ENCODE data around the gene IL1R2. TPM values are rescaled to one million over a fixed set of nuclear protein-coding genes. Genes with fewer than 3 reads are reported as not detected.

IL1R2 gene
- total and polyA plus RNA-seq, 2 of the 8 experiments (the other 6 are each of a cell fraction or from before 2014, with no cell fraction given) = 0.06 TPM; not detected in 1

- H3K23me2 ChIP-seq (ENCODE audit: low read depth, low read length) = no peaks in the 10 kb centered on the region; the same call in 1 of the 2 replicates
- WGBS, 2 experiments (ENCODE audit: extremely low coverage in 1 of 2, insufficient coverage in 1 of 2, insufficient read length in 1 of 2, insufficient replicate concordance in 2 of 2, low coverage in 1 of 2, low lambda C conversion rate in 2 of 2, missing lambda C conversion rate in 1 of 2) = 79% methylated on average over 15 of the region's 15 CpGs; no CpG with 5 or more reads in 1 of the 2 experiments
- no peak overlapping the region for H3K23ac ChIP-seq (ENCODE audit: insufficient read length)
- no peak overlapping the region for H2AK5ac ChIP-seq (ENCODE audit: low read depth, low read length)
- no peak overlapping the region for H2BK5ac ChIP-seq (ENCODE audit: low read depth, low read length)
- POLR2A ChIA-PET (ENCODE audit: partially characterized antibody) = no interaction called here
- no peak overlapping the region for H2BK120ac ChIP-seq (replicated peaks; ENCODE audit: low read depth, low read length)
- H4K20me1 ChIP-seq (replicated peaks in 1 of 2; ENCODE audit: control insufficient read depth in 1 of 2, insufficient read depth in 2 of 2, low read length in 2 of 2) = no peaks in the 10 kb centered on the region
- no peak overlapping the region for H3K4me3 ChIP-seq (ENCODE audit: extremely low read depth in 1 of 4, insufficient read depth in 2 of 4, low read depth in 3 of 4, low read length in 4 of 4)
- H3K79me1 ChIP-seq (ENCODE audit: low read depth, low read length) = no peaks in the 10 kb centered on the region
- no peak overlapping the region for H3K4ac ChIP-seq (replicated peaks; ENCODE audit: insufficient read length, low read depth, low read length)
- peak overlapping the region; percentile 10; the same call in 1 of the 2 replicates for H2AFZ ChIP-seq (ENCODE audit: low read length)
- no peak overlapping the region for H3K14ac ChIP-seq (ENCODE audit: insufficient read length)
- H2BK20ac ChIP-seq (ENCODE audit: low read length) = no peak overlapping the region
- H4K91ac ChIP-seq (replicated peaks; ENCODE audit: insufficient read length, low read length) = no peak overlapping the region
- no peak overlapping the region for H3K56ac ChIP-seq (replicated peaks; ENCODE audit: insufficient read length, low read depth, low read length)
- H3K9ac ChIP-seq (replicated peaks in 1 of 4; ENCODE audit: extremely low read depth in 1 of 4, low read depth in 3 of 4, low read length in 3 of 4) = no peak overlapping the region
- peak overlapping the region; percentile 16; the same call in 1 of the 2 replicates for H3K18ac ChIP-seq (ENCODE audit: extremely low read depth, low read length)
- H4K8ac ChIP-seq (ENCODE audit: extremely low read depth, insufficient read depth, low read length) = no peak overlapping the region; the same call in 1 of the 2 replicates
- H3K27ac ChIP-seq (ENCODE audit: low read depth, low read length) = no peak overlapping the region
- CTCF ChIA-PET (ENCODE audit: partially characterized antibody) = interaction anchor here (0.6 to 5.6 kb wide), 47 partner anchors 8 to 1903 kb away, joined by 3 to 48 read pairs (median 4); no protein-coding TSS in a partner anchor
- H3K4me2 ChIP-seq (ENCODE audit: insufficient read depth in 1 of 2, low read depth in 2 of 2, low read length in 2 of 2) = no peak overlapping the region
- peak; percentile 62 for FAIRE-seq
- no peaks in the 10 kb centered on the region for H3K9me3 ChIP-seq (ENCODE audit: insufficient read depth in 2 of 2, low read depth in 1 of 2, low read length in 1 of 2)
- no peak overlapping the region for H4K5ac ChIP-seq (ENCODE audit: insufficient read length, low read depth, low read length)
- no peaks in the 10 kb centered on the region; a peak in 2 of 7 replicates for H3K27me3 ChIP-seq (replicated peaks in 1 of 4; ENCODE audit: control insufficient read depth in 3 of 4, extremely low read depth in 1 of 4, insufficient read depth in 3 of 4, low read length in 3 of 4)
- H2BK15ac ChIP-seq (ENCODE audit: low read length) = no peak overlapping the region
- H3K36me3 ChIP-seq (ENCODE audit: control insufficient read depth in 2 of 4, insufficient read depth in 4 of 4, low read length in 3 of 4) = no peaks in the 10 kb centered on the region
- peak overlapping the region; percentile 71; the same call in 1 of the 2 replicates for H2BK12ac ChIP-seq (ENCODE audit: low read depth, low read length)
- no peaks in the 10 kb centered on the region for H3K4me1 ChIP-seq (replicated peaks in 1 of 4; ENCODE audit: control insufficient read depth in 3 of 4, insufficient read depth in 4 of 4, low read length in 3 of 4)
- peak; percentile 9 to 67 for DNase-seq (ENCODE audit: low read depth in 1 of 2, low spot score in 2 of 2)
- TF ChIP-seq ZNF274 (IDR thresholded peaks at IDR 0.05; ENCODE audit: borderline replicate concordance, extremely low read depth, low read length) (no peak), E2F6 (IDR thresholded peaks at IDR 0.05) (peak; percentile 34; the same call in 1 of the 2 replicates), CTCF (IDR thresholded peaks at IDR 0.05; ENCODE audit: control extremely low read depth in 1 of 3, insufficient read depth in 1 of 3, low read depth in 1 of 3, low read length in 3 of 3) (peak; percentile 48 to 84 (median 74)), RAD21 (IDR thresholded peaks at IDR 0.05 in 1 of 2, conservative IDR thresholded peaks at IDR 0.05 in 1 of 2; ENCODE audit: low read depth in 2 of 2, low read length in 2 of 2) (peak; percentile 70 to 80)
- no peaks in the 10 kb centered on the region for H3K79me2 ChIP-seq (ENCODE audit: control insufficient read depth in 1 of 2, insufficient read depth in 2 of 2, low read length in 2 of 2)
Measured at GRCh38 chr2:102005989-102006885, 14.5 kb downstream of the IL1R2 start.
